Inferior parietal cortex (tissue), 1 donor: ENCODE results near the gene CDH23.
"Not testable (repeated sequence)": the region's sequence is repeated elsewhere in the genome, so short reads cannot be mapped to it uniquely, and the experiment has no call there.

ENCODE experiments used
- DNase-seq: peaks from one replicate; pipeline ENCODE4 v3.0.0-alpha.2; 2016; ENCODE audit errors: extremely low spot score

CDH23 gene

GRCh38 chr10:71396711-71397295, at the start of gene CDH23:
CDH23 (plus strand) TSS chr10:71396920; CDS start chr10:71439832, 42,912 bp downstream.
- DNase-seq = no peak

DNA sequence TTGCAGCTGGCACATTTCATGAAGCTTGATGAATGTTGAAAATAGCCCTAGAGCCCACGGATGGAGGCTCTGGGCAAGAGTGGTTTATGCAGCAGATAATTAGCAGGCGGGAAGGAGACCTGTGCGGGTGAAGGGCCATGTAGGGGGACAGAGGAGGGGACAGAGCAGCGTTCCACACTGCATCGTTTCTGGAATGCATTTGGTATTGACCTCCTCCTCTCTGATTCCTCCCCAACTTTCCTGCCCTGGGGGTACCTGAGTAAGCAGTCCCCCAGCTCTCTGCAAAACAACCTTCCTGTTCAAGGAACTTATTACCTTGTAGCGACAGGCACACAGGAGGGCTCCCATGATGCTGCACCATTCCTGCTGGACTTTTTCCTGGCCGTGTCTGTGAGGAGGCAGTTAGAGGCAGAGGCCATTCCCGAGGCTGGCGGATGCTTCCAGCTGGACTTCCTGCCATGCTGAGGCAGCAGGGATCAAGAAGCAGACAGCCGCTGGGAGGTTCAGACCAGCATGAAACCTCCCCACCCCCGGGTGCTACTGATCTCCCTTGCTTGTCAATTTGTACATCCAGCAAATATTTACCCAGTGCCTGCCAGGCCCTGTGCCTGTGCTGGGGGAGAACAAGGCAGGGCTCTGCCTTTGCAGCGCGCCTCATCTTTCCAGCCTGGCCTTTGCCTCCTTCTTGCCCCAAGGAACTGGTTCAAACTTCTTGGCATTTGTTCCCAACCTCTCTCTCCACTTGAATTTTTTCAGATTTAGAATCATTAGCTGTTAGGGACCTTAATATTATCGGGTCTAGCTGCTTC, 48.9 kb upstream of the CDH23 start:
- DNase-seq = no peak

- no peak for DNase-seq
These were observed 47.9 kb upstream of the CDH23 start for GRCh38 chr10:71348850-71349249.

- no peak for DNase-seq
These were observed 47.3 kb upstream of the CDH23 start for GRCh38 chr10:71349406-71349805.

DNA sequence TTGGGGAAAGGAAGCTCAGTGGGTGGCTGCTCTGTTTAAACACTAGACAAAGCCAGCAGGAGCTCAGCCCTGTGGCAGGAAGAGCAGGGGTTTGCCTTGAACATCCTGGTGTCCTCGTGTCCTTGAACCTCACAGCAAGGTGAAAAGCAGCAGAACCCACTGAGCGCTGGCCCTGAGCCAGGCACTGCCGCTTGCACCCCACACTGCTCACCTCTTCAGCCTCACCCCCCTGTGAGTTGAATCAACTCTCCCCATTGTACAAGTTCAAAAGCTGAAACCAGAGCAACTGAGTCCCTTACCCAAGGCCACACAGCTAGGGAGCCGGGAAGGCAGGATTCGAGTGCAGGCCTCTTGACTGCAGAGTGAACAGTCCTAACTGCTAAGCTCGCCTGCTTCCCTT, 45.6 kb upstream of the CDH23 start:
- DNase-seq = no peak

GRCh38 chr10:71351628-71352319, 44.9 kb upstream of the CDH23 start:
- DNase-seq = no peak

DNA sequence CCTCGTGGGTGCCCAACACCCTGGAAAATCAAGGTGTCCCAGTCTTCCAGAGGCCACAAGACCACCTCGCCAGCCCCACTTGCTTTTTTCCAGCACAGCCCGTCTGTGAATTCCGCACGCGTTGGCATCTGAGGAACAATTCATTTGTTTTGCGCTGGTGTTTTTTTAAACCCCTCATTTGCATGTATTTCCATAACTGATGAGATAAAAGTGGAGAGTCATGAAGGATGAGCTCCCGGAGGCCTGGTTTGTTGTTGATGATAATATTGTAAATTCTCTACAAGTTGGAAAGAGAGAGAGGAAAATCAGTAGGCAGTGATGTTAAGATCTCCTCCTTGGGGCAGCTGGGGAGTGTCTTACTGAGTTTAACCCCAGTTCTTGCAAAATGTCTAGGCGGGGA, 43.1 kb upstream of the CDH23 start:
- no peak for DNase-seq

DNA sequence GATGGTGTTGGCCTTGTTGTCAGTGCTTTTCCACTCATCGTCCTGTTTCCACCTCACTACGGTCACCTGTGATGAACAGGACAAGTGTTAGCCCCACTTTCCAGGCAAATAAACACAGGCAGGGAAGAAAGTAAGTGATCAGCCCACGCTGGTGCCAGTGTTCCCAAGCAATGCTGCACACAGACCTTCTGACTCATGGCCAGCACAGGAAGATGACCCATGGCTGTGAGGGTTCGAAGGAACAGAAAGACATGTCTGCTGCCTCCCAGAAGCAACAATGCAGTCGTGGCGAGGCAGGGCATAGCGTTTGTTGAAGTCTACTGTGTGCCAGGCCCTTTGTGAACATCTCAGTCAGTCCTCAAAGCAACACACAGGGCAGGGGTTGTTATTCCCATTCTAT, 41.9 kb upstream of the CDH23 start:
- DNase-seq = no peak

DNA sequence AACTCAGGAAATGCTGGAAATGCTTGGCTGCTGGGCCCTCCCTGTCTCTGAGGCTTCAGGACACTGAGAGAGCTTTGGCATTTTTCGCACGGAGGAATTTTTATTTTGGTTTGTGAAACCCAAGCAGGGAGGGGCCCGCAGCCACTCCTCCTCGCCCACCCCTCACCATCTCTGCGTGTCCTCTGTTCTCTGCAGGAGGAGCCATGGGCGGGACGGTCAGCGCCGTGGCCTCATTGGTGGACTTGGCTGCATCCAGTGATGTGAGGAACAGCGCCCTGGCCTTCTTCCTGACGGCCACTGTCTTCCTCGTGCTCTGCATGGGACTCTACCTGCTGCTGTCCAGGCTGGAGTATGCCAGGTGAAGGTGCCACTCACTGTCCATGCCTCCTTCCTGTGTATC, 40.8 kb upstream of the CDH23 start:
- no peak for DNase-seq

GRCh38 chr10:71357792-71358265, 38.9 kb upstream of the CDH23 start:
- DNase-seq = no peak

GRCh38 chr10:71358277-71358676, 38.4 kb upstream of the CDH23 start:
- DNase-seq = no peak

DNA sequence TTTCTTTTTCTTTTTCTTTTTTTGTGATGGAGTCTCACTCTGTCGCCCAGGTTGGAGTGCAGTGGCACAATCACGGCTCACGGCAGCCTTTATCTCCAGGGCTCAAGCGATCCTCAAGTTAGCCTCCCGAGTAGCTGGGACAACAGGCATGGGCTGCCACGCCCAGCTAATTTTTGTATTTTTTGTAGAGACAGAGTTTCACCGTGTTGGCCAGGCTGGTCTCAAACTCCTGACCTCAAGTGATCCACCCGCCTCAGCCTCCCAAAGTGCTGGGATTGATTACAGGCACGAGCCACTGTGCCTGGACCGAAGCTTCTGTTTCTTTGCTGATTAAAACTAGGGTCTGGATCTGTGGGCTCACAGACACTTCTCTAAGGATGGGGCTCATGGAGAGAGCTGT, 37.8 kb upstream of the CDH23 start:
- DNase-seq = not testable (repeated sequence)

- DNase-seq = no peak
These were observed 37.2 kb upstream of the CDH23 start for GRCh38 chr10:71359364-71360046.

DNA sequence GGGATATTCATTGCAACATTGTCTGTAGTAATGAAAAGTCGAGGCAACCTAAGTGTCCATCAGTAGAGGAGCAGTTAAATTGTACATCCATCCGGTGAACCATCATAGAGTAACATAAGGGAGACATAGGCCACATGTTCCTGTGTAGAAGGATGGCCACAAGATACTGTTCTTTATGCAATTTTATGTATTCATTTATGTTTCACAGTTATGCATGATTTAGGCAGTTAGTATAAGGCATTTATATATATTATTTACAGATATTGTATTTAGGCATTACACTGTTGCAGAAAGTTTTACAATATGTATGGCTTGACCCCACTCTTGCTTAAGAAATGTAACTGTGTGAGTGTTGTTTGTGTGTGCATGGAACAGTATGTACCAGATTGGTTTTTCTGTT, 36.0 kb upstream of the CDH23 start:
- DNase-seq = no peak

DNA sequence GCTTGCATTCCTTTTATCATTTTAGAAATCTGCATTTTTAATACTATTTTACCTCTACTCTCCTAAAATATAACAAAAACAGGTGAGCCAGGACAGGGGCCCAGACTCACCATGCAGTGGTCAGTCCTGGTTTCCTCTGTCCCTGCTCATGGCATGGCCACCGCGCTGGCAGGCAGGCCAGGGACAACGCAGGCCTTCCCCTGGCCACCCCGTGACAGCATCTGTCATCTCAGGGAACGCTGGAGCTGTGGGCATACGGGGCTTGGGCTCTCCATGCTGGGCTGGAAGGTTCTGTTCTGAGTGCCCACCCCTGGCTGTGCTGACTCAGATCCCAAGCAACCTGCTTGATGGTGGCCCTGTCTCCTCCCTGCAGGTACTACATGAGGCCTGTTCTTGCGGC, 35.1 kb upstream of the CDH23 start:
- DNase-seq = no peak

DNA sequence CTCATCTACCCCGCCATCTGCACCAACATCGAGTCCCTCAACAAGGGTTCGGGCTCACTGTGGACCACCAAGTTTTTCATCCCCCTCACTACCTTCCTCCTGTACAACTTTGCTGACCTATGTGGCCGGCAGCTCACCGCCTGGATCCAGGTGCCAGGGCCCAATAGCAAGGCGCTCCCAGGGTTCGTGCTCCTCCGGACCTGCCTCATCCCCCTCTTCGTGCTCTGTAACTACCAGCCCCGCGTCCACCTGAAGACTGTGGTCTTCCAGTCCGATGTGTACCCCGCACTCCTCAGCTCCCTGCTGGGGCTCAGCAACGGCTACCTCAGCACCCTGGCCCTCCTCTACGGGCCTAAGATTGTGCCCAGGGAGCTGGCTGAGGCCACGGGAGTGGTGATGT, 34.6 kb upstream of the CDH23 start:
- DNase-seq = no peak

- no peak for DNase-seq
These were observed 32.8 kb upstream of the CDH23 start for GRCh38 chr10:71363936-71364335.

- DNase-seq = no peak
These were observed 31.4 kb upstream of the CDH23 start for GRCh38 chr10:71365366-71365765.

- DNase-seq = no peak
These were observed 30.0 kb upstream of the CDH23 start for GRCh38 chr10:71366690-71367089.

- no peak for DNase-seq
These were observed 29.4 kb upstream of the CDH23 start for GRCh38 chr10:71367271-71367670.

DNA sequence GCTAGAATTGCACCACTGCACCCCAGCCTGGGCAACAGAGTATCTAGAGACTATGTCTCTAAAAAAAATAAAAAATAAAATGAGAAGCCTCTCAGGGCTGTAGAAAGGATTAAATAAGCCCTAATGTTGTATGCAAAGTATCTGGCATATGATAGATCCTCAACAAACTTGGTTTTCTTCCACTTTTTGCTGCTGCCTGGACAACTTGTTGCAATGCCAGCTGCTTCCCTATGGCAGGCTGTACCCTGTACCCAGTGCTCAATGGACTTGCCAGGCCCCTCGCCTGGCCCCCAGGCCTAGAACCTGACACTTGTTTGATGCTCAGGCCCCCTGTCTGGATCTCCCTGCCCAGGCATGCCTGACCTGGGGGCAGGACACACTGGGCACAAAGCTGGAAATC, 28.5 kb upstream of the CDH23 start:
- no peak for DNase-seq

GRCh38 chr10:71368643-71369042, 28.1 kb upstream of the CDH23 start:
- no peak for DNase-seq
